Measurements from ENCODE around the gene GABRB1.

Gene GABRB1

GRCh38 chr4:47406408-47406807 is 375.0 kb downstream of the GABRB1 start:
- no peak for DNase-seq

- DNase-seq: no peak
Observed at GRCh38 chr4:47410271-47410670, 378.9 kb downstream of the GABRB1 start.

- no peak for DNase-seq
Observed at GRCh38 chr4:47413521-47413920, 382.2 kb downstream of the GABRB1 start.

- no peak for DNase-seq
Observed at GRCh38 chr4:47415719-47416118, 384.4 kb downstream of the GABRB1 start.

- no peak for DNase-seq
Observed at GRCh38 chr4:47418147-47418546, 386.8 kb downstream of the GABRB1 start.

GRCh38 chr4:47419296-47419695 is 387.9 kb downstream of the GABRB1 start:
- DNase-seq: no peak

DNA sequence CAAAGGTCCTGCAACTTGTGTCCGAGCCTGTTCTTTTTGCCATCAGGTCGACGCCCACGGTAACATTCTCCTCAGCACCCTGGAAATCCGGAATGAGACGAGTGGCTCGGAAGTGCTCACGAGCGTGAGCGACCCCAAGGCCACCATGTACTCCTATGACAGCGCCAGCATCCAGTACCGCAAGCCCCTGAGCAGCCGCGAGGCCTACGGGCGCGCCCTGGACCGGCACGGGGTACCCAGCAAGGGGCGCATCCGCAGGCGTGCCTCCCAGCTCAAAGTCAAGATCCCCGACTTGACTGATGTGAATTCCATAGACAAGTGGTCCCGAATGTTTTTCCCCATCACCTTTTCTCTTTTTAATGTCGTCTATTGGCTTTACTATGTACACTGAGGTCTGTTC is 394.3 kb downstream of the GABRB1 start:
- no peak for DNase-seq

DNA sequence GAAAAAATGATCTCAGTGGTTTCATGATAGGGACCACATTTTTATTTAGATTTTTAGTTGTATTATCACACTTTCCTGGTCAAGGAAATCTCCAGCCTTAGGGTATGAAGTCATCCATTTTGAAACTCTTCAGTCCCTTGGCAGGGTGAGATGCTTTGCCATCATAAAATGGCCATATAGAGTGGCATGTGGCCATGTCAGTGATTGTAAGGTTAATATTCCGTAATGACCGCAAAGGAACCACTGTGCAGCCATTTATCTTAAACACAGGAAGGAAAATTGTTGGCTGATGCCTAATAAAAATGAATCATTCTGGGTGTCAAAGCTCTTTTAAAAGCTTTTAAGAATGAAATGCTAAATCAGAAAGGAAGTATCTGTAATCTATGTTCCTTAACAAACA is 396.6 kb downstream of the GABRB1 start:
- no peak for DNase-seq

- DNase-seq: no peak
Observed at GRCh38 chr4:47432749-47433148, 401.4 kb downstream of the GABRB1 start.

DNA sequence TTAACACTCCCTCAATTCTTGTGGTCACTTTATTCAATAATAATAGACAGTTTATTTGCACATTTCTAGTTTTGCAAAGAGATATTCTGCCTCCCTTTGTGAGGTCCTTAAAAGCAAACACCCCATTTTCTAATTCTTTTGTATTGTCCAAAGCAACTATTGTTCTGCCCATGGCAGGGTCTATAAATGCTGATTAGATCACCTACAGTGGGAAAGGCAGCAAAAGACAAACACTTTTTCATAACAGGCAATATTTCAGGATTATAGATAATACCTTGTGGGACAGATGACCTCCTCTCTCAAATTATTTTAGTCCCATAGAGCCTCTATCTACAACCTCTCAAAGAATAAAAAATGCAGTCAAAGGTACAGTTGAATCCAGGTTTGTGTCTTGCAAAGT is 403.6 kb downstream of the GABRB1 start:
- no peak for DNase-seq

DNA sequence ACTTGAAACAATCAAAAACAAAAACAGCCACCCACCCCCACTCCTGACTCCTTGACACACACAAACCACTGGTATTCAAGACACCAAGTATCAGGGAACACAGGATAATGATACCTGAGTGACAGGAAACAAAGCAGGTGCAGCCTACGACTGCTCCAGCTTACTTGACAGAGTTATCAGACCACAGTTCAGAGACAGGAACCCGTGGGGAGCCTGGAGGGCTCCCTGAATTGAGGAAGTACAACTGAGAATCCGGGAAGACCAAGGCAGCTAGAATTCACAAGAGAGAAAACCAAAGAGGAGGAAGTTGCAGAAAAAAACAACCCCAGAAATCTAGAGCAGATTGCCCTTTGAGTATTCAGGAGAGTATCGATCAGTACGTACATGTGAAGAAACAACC is 411.6 kb downstream of the GABRB1 start:
- DNase-seq: peak; percentile 69 to 75 (median 72)

DNA sequence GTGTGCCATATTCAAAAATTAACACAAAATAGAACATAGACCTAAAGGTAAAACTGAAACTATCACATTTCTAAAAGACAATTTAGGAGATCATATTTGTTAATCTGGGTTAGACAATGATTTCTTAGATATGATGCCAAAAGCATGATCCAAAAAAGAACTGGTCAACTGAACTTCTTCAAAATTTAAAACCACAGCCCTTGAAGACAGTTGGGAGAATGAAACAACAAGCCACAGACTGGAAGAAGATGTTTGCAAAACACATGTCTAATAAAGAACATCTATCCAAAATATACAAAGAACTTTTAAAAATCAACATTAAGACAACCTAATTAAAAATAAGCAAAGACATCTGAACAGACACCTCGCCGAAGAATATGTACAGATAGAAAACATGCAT is 412.7 kb downstream of the GABRB1 start:
- no peak for DNase-seq

GRCh38 chr4:47451657-47452056 is 420.3 kb downstream of the GABRB1 start:
- DNase-seq: no peak

DNA sequence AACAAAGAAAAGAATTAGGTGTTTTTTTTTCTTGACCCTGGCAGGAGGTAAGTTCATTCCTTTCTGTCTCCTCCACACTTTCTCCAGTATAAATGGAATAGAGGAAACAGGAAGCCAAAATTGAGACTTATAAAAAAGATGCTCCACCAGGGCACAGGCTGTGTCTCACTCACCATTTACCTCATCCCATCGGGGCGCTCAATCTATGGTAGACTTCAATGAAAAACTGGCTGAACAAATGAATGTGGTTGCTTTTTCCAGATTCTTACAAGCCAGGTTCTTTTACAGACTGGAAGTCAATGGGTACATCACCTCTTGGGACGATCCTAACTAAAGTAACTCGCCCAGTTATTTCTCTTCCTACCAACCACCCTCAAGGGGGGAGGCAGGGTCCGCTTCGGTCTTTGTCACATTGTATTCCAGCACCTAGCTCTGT is 431.4 kb downstream of the GABRB1 start:
- no peak for DNase-seq

GRCh38 chr4:47463235-47463956 is 432.0 kb downstream of the GABRB1 start, which contains the start of gene COMMD8:
Gene COMMD8 (minus strand): TSS chr4:47463702. CDS start chr4:47463651, 51 bp downstream.
- DNase-seq: peak; percentile 99 to 100 (median 99)

DNA sequence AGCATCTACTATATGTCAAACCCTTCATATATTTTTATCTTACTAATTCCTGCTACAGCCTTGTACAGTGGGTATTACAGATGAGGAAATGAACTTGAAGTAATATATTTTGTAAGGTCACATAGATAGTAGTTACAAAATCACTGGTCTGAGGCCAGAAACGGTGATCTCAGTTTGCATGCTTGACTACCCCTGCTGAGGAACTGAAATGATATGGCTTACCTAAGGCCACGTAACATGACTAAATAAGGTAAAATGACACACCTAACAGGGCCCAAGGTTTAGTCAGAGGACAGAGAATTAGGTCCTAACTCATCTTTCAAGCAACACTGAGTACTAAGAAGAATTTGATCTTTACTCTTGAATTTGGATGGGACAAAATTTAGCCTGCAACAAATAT is 433.6 kb downstream of the GABRB1 start:
- no peak for DNase-seq

DNA sequence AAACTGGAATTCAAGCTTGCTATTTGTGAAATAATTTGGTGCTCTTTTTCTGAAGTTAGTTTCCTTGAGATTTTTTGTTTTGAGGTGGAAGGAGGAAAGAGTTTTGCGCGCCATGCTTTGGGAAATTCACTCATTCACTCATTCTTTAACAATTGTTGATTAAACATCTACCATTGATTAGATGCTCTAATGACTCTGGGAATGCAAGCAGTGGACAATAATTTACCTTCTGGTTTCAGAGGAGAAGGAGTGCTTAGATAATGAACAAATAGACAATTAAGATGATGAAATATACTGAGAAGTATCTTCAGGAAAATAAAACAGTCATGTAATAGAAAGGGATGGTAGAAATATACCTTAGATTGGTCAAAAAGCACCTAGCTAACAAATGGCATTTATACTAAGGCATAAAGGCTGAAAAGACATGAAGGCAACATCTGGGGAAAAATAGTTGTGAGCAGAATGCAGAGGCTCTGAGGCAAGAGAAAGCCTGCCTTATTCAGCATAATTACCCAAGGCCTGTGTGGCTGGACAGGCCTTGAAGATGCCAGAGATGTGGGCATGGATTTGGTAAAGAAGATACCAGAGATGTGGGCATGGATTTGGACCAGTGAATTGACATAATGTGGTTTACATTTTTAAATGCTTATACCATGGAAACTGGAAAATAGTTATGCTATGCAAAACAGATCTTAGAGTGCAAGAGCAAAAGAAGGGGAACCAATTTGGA is 434.9 kb downstream of the GABRB1 start:
- no peak for DNase-seq

DNA sequence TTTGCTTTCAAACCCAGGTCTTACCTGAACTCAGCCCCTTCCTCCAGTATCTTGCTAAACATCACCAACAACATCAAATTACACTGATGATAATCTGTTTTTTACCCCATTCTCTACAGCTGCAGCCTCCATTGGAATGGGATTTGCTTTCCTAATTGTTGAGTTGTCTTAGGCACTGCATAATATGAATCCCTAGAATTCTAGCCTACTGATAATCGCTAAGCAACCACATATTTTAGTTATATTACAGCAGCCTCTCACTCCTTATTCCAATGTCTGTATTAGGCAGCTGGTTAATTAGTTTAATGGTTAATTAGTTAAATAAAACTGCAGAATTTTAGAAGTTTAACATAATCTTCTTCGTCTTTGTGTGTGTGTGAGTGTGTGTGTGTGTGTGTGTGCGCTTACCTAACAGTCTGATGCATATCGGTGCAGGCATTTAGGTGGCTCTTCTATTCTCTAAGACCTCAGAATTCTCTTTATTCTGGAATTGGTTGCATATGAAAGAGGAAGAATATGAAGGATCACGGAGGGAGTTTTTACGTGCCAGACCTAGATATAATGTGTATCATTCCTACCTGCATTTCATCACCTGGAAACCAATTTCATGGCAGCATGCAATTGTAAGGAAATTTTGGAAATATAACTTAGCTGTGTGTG is 437.5 kb downstream of the GABRB1 start:
- DNase-seq: no peak

DNA sequence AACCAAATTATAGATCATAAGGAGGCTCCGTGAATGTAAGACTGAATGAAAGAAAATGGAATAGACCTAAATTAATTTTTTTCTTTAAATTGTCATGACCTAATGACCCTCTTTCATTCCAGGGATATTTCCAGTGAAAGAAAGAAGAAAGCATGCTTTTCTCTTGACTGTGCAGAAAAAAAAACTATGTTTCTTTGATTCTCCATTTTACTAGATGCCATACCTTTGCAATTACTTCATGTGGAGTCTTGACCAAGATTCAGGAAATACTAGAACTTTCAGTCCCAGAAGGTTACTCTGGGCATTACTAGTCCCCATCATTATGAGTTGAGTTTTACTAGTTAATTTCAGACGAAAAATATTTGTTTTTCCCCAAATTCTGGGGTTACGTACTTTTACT is 438.6 kb downstream of the GABRB1 start:
- DNase-seq: no peak

DNA sequence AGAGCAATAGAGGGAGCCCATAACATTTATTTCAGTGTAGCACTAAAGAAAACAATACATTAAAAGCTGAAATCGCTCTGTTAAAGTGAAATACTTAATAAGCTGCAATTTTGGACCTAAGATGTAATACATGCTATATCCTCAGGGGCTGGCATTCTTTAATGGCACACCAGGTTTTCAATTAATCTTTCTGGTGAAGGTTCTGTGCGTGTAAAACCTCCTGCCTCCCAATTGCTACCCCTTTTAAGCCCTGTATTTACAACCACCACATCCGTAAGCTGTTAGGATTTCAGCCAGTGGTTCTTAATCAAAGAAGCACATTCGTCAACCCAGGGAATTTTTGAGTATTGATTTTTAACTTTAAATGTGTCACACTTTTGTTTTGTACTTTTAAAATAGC is 439.7 kb downstream of the GABRB1 start:
- no peak for DNase-seq

DNA sequence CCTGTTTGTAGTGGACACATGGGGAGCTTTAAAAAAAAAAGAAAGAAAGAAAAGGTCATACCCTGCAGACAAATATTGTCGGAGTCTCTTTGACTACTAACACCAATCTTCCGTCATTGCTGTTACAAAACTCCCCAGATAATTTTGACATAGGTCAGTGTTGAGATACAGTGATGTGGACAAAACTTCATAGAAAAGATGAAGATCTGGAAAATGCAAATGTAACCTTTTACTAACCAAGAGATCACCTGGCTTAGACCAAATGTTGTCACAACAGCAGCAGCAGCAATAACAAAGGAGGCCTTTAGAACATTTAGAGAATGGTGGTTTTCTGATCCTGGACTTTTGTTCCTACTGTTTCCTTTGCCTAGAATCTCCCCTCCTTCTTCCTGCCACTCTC is 440.2 kb downstream of the GABRB1 start:
- no peak for DNase-seq

DNA sequence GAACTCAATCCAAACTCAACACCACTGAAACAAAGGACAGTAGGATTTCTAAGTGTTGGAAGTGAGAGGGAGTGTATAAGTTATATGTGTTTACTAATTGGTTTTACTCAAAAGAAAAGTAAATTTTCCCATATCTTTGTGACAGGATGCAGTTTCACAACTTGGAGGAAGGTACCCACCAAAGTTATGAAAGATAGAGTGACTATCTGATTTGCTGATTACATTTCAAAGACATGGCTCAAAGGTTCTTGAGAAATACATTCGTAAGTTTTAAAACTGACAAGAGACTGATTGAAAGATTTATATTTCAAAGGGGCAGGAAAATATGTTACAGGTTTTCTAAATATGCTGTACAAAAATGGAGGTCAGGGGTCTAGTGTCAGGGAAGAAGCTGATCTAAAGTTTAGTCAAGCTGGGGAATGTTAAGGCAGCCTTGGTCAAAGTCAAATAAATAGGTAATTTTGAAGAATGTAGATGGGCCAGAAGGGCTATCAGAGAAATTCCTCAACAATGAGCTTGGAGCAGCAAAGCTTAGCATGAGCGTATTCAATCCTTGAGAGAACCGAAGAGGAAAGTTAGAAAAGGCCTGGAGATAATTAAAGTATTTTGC is 441.9 kb downstream of the GABRB1 start:
- peak in 1 of 3 donors; percentile 14 for DNase-seq

- DNase-seq: no peak
Observed at GRCh38 chr4:47474799-47475198, 443.4 kb downstream of the GABRB1 start.
